ENCODE data around the gene DDOST.
"Not testable (repeated sequence)": the region's sequence is repeated elsewhere in the genome, so short reads cannot be mapped to it uniquely, and the experiment has no call there.

Gene DDOST

DNA sequence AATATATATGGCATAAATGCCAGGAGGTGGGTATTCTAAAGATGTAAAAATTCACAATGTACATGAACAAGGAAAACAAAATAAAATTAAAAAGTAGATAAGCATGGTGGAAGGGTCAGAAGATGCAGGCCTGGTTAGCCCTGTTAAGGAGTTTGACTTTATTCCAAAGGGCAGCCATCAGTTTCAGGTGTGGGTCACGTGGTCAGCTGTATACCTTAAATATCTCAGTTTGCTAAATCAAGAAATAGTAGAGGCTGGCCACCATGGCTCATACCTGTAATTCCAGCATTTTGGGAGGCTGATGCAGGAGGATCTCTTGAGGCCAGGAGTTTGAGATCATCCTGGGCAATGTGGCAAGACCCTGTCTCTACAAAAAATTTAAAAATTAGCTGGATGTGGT lies 36.5 kb downstream of the DDOST start:
- DNase-seq (ENCODE audit: low spot score), result no peak

DNA sequence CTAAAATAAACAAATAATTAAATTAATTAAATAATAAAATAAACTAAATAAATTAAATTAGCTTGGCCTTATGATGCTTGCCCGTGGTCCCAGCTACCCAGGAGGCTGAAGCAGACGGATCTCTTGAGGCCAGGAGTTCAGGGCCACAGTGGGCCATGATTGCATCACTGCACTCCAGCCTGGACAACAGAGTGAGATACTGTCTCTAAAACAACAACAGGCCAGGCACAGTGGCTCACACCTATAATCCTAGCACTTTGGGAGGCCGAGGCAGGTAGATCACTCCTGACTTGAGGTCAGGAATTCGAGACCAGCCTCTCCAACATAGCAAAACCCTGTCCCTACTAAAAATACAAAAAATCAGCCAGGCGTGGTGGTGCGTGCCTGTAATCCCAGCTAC lies 40.2 kb downstream of the DDOST start:
- no peak for DNase-seq (ENCODE audit: low spot score)

- DNase-seq (ENCODE audit: low spot score), result no peak
These were observed 41.2 kb downstream of the DDOST start for GRCh38 chr1:20619999-20620398.

DNA sequence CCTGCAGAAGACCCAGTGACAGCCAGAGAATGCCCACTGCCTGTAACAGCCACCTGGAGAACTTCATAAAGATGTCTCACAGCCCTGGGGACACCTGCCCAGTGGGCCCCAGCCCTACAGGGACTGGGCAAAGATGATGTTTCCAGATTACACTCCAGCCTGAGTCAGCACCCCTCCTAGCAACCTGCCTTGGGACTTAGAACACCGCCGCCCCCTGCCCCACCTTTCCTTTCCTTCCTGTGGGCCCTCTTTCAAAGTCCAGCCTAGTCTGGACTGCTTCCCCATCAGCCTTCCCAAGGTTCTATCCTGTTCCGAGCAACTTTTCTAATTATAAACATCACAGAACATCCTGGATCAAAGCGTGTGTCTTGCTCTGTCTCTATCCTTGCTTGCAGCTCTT lies 42.6 kb downstream of the DDOST start:
- no peak for DNase-seq (ENCODE audit: low spot score)

DNA sequence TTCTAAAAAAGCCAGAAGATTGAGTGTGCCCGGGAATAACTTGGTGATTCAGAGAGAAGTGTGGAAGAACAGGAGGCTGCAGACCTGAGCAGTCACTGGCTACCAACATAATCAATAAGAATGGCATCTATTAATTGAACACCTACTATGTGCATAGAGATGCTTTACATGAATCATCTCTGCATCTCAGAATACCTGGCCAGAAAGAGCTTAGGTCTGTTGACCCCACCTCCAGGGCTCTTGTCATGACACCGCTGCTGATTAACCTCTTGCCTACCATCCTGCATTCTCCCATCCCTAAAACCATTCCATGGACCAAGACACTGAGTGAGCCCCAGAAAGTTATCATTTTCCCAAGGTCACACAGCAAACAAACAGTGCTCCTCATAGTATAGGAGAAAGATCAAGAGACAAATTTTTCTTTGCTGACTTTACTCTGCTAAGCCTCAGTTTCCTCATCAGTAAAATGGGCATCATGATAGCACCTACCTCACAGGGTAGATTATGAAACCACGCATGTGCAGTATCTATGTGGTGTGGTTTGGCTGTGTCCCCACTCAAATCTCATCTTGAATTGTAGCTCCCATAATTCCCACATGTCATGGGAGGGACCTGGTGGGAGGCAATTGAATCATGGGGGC lies 44.2 kb downstream of the DDOST start:
- no peak for DNase-seq (ENCODE audit: low spot score)

GRCh38 chr1:20615946-20616846 lies 45.0 kb downstream of the DDOST start:
- DNase-seq (ENCODE audit: low spot score), result no peak

GRCh38 chr1:20614131-20614579 lies 47.0 kb downstream of the DDOST start:
- no peak for DNase-seq (ENCODE audit: low spot score)

- DNase-seq (ENCODE audit: low spot score), result no peak
These were observed 48.9 kb downstream of the DDOST start for GRCh38 chr1:20612221-20612746.

GRCh38 chr1:20611652-20612051 lies 49.5 kb downstream of the DDOST start:
- DNase-seq (ENCODE audit: low spot score), result no peak

DNA sequence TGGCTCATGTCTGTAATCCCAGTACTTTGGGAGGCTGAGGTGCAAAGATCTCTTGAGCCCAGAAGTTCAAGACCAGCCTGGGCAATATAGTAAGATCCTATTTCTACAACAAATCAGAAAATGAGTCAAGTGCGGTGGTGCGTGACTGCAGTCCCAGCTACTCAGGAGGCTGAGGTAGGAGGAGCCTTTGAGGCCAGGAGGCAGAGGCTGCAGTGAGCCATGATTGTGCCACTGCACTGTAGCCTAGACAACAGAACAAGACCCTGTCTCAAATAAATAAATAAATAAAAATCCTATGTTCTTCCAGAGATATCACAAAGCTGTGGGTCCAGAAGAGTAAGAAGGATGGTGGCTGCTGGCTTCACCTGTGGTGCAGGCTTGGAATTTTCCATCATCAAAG lies 50.2 kb downstream of the DDOST start:
- no peak for DNase-seq (ENCODE audit: low spot score)

GRCh38 chr1:20609541-20609940 lies 51.6 kb downstream of the DDOST start:
- DNase-seq (ENCODE audit: low spot score), result no peak

DNA sequence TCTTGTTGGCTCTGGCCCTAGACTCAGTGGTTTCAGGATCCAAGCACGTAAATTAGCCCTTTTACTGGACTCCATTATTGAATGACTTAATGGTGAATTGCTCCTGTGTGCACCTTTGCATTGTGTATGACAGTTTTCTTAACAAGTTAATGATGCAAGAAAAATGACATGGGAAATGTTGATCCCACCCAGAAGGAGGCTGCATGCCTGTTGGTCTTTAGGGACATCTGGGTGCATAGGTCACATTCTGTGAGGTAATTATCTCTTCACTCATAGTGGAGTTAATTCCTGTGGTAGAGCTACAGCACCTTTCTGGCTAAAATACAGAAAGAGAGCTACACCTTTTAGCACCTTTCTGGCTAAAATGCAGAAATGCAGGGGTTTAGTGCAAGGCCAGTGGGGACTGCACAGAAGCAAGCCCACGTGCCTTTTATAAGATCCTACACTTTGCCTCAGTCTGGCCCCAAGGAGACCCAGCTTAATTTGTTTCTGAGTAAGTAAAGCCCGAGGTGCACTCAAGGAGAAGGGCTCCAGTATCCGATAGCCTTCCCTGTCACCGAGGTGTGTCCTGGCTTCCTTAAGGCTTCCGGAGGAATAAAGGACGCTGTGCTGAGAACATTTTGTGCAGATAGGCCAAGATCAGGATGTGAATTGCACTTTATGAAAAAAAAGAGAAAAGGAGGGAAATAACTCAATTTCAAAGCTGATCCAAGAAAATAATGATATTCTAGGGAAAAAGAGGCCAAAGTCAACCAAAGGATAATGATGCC lies 54.2 kb downstream of the DDOST start:
- not testable (repeated sequence) for DNase-seq (ENCODE audit: low spot score)

- no peak for DNase-seq (ENCODE audit: low spot score)
These were observed 56.5 kb downstream of the DDOST start for GRCh38 chr1:20604678-20605077.

DNA sequence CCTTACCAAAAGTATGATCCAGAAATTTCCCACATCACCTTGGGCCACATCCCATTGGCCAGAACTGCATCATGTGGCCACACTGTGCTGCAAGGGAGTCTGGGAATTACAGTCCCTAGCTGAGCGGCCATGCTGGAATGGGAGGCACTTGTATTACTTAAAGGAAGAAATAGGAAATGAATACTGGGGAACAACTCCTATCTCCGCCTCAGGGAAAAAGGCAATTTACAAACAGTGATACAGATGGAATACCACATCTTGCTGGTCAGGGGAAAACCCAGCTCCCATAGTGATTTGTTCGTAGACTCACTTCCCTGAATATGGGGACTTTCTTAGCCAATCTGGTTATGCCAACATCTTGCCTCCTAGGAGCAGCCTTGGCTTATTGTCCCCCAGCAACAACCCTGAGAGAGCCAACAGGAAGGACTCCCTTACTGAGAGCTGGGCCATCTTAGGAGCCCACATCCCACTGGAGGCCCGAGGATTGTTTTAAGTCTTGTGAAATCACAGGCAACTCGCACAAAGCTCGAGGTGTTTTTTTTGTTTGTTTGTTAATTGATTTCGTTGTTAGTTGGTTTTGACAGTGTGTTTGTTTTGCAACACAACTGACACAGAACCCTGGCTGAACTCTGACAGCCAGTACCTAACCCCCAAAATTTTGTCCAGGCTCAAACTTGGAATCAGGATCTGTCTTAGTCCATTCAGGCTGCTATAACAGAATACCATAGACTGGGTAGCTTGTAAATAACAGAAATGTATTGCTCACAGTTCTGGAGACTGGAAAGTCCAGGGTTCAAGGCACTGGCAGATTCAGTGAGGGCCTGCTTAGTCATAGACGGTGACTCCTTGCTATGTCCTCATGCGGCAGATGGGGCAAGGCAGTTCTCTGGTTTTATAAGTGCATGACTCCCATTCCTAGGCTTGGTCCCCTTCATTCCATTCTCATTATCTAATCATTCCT lies 57.4 kb downstream of the DDOST start:
- DNase-seq (ENCODE audit: low spot score), result no peak

DNA sequence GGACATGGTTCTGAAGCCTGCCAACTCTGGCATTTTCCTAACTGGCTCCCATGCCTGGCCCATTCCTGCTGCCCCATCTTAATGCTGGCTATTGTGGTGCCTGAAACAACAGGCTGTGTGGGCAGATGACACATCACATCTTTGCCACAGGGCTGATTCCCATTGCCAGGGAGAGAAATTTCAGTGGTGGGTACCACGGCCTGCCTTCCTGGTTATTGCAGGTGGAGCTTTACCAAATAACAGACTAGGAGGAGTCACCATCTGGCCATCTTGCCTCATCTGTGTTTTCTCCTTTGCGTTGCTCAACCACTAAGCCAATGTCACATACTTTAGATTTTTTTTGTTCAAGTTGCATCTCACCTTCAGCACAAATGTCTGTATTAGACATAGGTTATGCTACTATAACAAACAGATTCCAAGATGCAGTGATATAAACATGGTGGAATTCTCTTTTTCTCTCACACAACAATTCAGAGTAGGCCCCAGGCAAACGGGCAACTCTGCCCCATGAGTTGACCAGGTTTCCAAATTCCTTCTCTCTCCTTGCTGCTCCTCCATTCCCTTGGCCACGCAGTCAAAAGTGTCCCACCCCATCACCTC lies 58.2 kb downstream of the DDOST start:
- no peak for DNase-seq (ENCODE audit: low spot score)

Measured in globus pallidus (tissue), 1 donor.